ENCODE results near the gene NPY5R. TPM values are rescaled to one million over a fixed set of nuclear protein-coding genes. Genes with fewer than 3 reads are reported as not detected.

NPY5R gene
- total and polyA plus RNA-seq, 2 of the 4 experiments (the other 2 are of a cell fraction) = not detected

DNA sequence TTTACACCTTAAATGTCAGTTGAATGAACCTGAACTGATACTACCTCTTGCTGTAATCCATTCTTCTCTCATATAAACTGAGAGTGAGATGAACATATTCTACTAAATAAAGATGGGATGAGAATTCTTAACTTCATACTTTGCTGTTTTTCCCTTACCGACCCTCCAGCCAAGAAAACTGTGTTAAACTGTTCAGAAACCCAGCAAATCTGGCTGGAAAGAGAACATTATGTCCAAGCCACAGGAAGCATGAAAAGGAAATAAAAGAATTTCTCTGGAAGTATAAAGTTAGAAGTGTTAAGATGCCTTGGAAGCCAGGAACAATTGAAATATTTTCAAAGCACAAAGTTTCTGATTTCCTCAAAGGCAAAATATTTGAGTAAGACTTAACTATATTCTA lies 34.2 kb upstream of the NPY5R start:
- Histone ChIP-seq H3K56ac (ENCODE audit: extremely low read depth, insufficient read depth, low read length) (no peak overlapping the region), H2BK5ac (ENCODE audit: low read depth, low read length, poor library complexity, severe bottlenecking) (no peak overlapping the region), H4K91ac (ENCODE audit: insufficient read depth, low read depth, low read length) (no peak overlapping the region), H3K4me2 (ENCODE audit: low read depth, low read length) (no peak overlapping the region), H3K23ac (ENCODE audit: low read depth, low read length) (no peak overlapping the region), H2AK9ac (replicated peaks; ENCODE audit: low read depth, low read length, poor library complexity) (no peak overlapping the region), H2BK15ac (ENCODE audit: low read depth, low read length) (no peak overlapping the region), H3K9ac (ENCODE audit: low read depth, low read length) (no peak overlapping the region), H3K4ac (ENCODE audit: low read depth, low read length) (no peak overlapping the region), H3K14ac (replicated peaks; ENCODE audit: low read depth, low read length) (no peak overlapping the region), H3K4me3 (ENCODE audit: insufficient read depth, low read depth, low read length) (no peak overlapping the region), H2AK5ac (ENCODE audit: low read depth, low read length) (no peak overlapping the region), H3K79me1 (ENCODE audit: low read depth in 1 of 2, low read length in 2 of 2) (no peaks in the 10 kb centered on the region), H4K20me1 (ENCODE audit: insufficient read depth, low read length) (no peaks in the 10 kb centered on the region), H2BK20ac (ENCODE audit: low read depth, low read length) (no peak overlapping the region), H3K9me3 (ENCODE audit: control insufficient read depth, insufficient read depth, low read length) (no peaks in the 10 kb centered on the region), H3K18ac (ENCODE audit: low read depth, low read length) (no peak overlapping the region), H2AFZ (replicated peaks; ENCODE audit: low read length, poor library complexity) (no peak overlapping the region), H3K4me1 (ENCODE audit: control insufficient read depth, insufficient read depth, low read length) (no peaks in the 10 kb centered on the region), H3K36me3 (ENCODE audit: control insufficient read depth, insufficient read depth, low read length) (no peaks in the 10 kb centered on the region), H3K27me3 (ENCODE audit: control insufficient read depth, insufficient read depth, low read length) (no peaks in the 10 kb centered on the region), H4K5ac (ENCODE audit: low read depth, low read length) (no peak overlapping the region), H3K9me1 (ENCODE audit: insufficient read depth, low read length) (no peaks in the 10 kb centered on the region), H2BK120ac (ENCODE audit: low read depth, low read length) (no peak overlapping the region), H3K27ac (ENCODE audit: insufficient read depth, low read length) (no peak overlapping the region), H4K8ac (ENCODE audit: low read depth in 2 of 2, low read length in 2 of 2) (no peak overlapping the region)
- no CpG with 5 or more reads among the region's 1 CpG for WGBS, 2 experiments (ENCODE audit: extremely low coverage in 2 of 2, insufficient read length in 1 of 2)
- no TSS peak for BruUV-seq (replicated peaks)
- POLR2A ChIA-PET (ENCODE audit: unreplicated experiment) = no interaction called here
- TF ChIP-seq NFE2L2 (IDR thresholded peaks at IDR 0.05; ENCODE audit: low read depth, low read length) (no peak), MAFK (IDR thresholded peaks at IDR 0.05; ENCODE audit: low read depth, low read length) (no peak), RAD21 (IDR thresholded peaks at IDR 0.05; ENCODE audit: low read length) (no peak), SMC3 (IDR thresholded peaks at IDR 0.05; ENCODE audit: low read depth, low read length) (no peak), CHD1 (IDR thresholded peaks at IDR 0.05; ENCODE audit: low read depth, low read length) (no peak), USF2 (IDR thresholded peaks at IDR 0.05; ENCODE audit: low read depth, low read length) (no peak), CEBPB (IDR thresholded peaks at IDR 0.05; ENCODE audit: low read depth, low read length) (no peak), BHLHE40 (IDR thresholded peaks at IDR 0.05; ENCODE audit: low read depth, low read length) (no peak), MXI1 (IDR thresholded peaks at IDR 0.05; ENCODE audit: borderline replicate concordance, low read depth, low read length) (no peak), RFX5 (IDR thresholded peaks at IDR 0.05; ENCODE audit: low read depth, low read length) (no peak)
- TF ChIP-seq, protein P1, sequence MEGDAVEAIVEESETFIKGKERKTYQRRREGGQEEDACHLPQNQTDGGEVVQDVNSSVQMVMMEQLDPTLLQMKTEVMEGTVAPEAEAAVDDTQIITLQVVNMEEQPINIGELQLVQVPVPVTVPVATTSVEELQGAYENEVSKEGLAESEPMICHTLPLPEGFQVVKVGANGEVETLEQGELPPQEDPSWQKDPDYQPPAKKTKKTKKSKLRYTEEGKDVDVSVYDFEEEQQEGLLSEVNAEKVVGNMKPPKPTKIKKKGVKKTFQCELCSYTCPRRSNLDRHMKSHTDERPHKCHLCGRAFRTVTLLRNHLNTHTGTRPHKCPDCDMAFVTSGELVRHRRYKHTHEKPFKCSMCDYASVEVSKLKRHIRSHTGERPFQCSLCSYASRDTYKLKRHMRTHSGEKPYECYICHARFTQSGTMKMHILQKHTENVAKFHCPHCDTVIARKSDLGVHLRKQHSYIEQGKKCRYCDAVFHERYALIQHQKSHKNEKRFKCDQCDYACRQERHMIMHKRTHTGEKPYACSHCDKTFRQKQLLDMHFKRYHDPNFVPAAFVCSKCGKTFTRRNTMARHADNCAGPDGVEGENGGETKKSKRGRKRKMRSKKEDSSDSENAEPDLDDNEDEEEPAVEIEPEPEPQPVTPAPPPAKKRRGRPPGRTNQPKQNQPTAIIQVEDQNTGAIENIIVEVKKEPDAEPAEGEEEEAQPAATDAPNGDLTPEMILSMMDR (conservative IDR thresholded peaks at IDR 0.05; ENCODE audit: low read depth, low read length) = no peak
- TF ChIP-seq, protein P2, sequence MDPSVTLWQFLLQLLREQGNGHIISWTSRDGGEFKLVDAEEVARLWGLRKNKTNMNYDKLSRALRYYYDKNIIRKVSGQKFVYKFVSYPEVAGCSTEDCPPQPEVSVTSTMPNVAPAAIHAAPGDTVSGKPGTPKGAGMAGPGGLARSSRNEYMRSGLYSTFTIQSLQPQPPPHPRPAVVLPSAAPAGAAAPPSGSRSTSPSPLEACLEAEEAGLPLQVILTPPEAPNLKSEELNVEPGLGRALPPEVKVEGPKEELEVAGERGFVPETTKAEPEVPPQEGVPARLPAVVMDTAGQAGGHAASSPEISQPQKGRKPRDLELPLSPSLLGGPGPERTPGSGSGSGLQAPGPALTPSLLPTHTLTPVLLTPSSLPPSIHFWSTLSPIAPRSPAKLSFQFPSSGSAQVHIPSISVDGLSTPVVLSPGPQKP (IDR thresholded peaks at IDR 0.05; ENCODE audit: borderline replicate concordance, low read depth, low read length) = no peak
- ATAC-seq (ENCODE audit: low read depth) = no peak
- in situ Hi-C loops (cut with MboI; ENCODE audit: low sequenced_read_pairs) = no loop called here
- no peak for DNase-seq
- intact Hi-C loops (cut with micrococcal nuclease) = no loop called here
- dilution Hi-C loops (cut with HindIII; ENCODE audit: low sequenced_read_pairs, unreplicated experiment) = no loop called here
- CTCF ChIA-PET = interaction anchor here (1.2 kb wide), 1 partner anchor 24 kb away, joined by 4 read pairs; no protein-coding TSS in a partner anchor

All from IMR-90 (cell line).